Activated CD4-positive, alpha-beta T cell treated with anti-CD3 and anti-CD28 coated beads, Interleukin-10, Interleukin-2, amounts not matched to agents 100 ng/mL and 50 ng/mL, durations not matched to agents 16 hours and 8 hours (primary cell): ENCODE results near the gene FFAR2.
"Not testable (repeated sequence)": the region's sequence is repeated elsewhere in the genome, so short reads cannot be mapped to it uniquely, and the experiment has no call there.

Experiments
- DNase-seq: peaks from one replicate; pipeline ENCODE4 v3.0.0-alpha.2; 2020

Gene FFAR2

DNA sequence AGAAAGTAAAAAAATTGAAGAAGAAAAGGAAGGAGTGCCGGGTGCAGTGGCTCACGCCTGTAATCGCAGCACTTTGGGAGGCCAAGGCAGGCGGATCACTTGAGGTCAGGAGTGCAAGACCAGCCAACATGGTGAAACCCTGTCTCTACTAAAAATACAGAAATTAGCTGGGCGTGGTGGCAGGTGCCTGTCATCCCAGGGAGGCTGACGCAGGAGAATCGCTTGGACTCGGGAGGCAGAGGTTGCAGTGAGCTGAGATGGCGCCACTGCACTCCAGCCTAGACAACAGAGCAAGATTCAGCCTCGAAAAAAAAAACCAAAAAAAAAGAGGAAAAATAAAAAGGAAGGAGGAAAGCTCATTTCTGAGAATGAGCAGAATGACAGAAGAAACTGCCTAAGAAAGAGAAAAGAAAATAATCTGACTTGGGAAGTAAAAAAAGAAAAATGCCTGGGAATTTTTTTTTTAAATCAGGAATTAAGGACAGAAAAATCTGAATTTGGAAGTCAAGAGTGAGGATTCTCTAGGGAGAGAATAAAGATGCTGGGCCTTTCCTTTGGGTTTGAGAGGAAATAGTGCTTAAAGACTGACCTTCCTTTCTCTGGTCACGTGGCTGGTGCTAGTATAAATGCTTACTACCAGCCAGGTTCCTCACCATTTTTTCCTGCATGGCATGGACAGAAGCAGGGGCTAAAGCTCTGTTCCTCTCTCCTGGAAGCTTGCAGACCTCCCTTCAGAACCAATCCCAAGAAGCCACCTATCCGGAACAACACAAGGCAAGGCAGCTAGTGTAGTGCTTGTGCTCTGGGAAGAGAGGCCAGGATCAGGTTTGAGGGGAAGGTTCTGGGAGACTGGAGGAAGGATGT lies at the start of gene FFAR2:
Gene FFAR2 (plus strand): TSS at position 652 of the 864 bp plus-strand sequence. CDS start 1,458 bp downstream, outside the sequence.
- DNase-seq = no peak

DNA sequence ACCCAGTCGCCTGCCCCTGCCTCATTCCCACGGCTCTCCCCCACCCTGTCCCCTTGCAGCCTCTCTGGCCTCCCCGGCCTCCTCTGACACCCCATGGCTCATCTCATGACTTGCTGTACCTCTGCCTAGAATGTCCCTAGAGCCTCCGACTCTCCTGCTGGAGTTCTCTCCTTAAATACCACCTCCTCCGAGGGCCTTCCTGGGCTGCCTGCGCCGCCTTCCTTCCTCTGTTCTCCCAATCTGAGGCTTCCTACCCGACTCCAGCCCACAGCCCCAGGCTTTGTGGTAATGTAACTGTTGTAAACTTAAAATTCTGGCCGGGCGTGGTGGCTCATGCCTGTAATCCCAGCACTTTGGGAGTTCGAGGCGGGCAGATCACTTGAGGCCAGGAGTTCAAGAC lies 49.5 kb upstream of the FFAR2 start:
- DNase-seq = no peak

DNA sequence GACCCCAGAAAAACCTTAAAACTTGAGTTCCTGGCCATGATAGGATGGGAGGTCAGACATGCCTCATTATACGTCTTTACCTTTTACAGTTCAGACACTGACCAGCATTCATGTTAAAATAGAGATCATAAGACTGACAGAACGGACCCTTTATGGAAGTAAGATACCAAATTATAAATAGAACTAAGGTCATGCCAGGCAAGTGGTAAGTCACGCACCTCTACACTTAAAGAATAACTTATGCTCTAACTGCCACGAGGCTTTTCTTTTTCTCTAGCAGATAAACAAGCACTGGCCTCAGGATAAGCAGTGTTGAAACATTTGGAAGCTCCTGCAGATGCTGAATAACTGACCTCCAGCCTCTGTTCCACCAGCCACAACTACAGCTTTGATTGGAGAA lies 48.8 kb upstream of the FFAR2 start:
- DNase-seq = no peak

DNA sequence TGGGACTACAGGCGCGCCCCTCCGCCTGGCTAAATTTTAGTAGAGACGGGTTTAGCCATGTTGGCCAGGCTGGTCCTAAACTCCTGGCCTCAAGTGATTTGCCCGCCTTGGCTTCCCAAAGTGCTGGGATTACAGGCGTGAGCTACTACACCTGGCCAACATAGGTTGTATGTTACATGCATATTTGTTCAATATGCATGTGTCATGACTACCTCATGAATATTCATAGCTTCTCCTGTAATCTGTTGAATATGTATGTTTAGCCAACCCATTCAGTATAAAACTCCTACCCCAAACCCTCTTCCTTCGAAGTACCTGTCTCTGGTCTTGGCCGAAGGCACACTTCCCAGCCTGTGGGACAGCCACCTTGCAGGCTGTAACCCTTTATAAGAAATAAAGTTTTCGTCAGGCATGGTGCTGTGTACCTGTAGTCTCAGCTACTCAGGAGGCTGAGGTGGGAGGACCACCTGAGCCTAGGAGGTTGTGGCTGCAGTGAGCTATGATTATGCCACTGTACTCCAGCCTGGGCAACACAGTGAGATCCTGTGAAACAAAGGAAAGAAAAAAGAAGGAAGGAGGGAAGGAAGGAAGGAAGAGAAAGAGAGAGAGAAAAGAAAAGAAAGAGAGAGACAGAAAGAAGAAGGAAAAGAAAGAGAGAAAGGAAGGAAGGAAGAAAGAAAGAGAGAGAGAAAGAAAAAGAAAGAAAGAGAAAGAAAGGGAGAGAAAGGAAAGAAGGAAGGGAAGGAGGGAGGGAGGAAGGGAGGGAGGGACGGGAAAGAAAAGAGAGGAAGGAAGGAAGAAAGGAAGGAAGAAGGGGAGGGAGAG lies 47.9 kb upstream of the FFAR2 start:
- no peak for DNase-seq

DNA sequence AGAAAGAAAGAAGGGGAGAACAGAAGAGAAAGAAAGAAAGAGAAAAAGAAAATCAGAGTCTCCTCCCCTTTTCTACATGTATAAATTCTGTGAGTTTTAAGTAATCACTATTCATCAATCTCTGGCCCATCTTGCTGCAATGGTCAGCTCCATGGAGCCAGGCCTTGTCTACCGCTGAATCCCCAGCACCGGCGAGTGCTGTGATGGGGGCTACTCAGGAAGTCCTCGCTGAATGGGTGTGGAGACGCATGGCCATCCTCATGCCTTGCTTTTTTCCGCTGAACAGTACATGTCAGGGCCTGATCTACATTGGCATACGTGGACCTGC lies 47.3 kb upstream of the FFAR2 start:
- DNase-seq = no peak

DNA sequence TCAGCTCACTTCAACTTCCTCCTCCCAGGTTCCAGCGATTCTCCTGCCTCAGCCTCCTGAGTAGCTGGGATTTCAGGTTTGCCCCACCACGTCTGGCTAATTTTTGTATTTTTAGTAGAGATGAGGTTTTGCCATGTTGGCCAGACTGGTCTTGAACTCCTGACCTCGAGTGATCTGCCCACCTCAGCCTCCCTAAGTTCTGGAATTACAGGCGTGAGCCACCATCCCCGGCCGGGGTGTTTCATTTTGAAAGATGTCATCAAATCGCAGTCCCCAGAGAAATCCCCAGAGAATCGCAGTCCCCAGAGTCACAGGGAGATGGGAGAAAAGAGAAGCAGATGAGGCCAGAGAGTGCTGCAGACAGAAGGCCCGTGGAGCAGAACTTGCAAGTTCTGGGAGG lies 46.6 kb upstream of the FFAR2 start:
- not testable (repeated sequence) for DNase-seq

DNA sequence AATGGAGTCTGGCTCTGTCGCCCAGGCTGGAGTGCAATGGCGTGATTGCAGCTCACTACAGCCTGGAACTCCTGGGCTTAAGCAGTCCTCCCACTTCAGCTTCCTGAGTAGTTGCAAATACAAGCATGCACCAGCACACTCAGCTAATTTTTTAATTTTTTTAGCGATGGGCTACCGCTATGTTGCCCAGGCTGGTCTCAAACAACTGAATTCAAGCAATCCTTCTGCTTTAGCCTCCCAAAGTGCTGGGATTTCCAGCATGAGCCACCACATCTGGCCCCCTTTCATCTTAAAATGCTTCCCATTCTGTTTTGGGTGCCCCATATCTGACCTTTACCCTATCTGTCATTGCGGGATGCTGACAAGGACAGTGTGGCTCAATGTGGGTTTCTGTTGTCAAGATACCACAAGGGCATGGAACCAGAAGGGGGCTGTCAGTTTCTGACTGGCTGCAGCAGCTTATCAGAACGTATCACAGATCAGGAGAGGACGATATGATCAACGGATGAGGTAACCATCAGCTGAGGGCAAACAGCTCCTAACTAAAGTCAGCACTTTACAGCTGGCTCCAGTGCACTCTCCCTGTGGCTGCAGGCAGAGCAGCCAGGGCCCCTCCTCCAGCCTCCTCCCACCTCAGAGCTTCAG lies 44.8 kb upstream of the FFAR2 start:
- peak; percentile 49 for DNase-seq

- peak; percentile 72 for DNase-seq
Measured at GRCh38 chr19:35404879-35405622, 43.0 kb upstream of the FFAR2 start.

DNA sequence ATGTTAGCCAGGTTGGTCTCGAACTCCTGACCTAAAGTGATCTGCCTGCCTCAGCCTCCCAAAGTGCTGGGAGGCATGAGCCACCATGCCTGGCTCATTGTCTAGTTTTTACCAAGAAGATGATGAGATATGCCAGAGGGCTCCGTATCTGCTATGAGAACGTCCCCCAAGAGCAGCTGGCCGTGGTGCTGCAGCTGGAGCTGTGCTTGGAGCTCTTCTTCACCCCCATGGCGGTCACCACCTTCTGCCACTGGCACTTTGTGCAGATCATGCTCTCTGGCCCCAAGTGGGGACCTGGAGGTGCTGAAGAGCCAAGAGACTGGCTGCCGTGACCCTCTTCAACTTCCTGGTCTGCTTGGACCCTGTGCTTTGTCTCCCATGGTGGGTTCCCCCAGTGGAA lies 40.4 kb upstream of the FFAR2 start:
- no peak for DNase-seq

DNA sequence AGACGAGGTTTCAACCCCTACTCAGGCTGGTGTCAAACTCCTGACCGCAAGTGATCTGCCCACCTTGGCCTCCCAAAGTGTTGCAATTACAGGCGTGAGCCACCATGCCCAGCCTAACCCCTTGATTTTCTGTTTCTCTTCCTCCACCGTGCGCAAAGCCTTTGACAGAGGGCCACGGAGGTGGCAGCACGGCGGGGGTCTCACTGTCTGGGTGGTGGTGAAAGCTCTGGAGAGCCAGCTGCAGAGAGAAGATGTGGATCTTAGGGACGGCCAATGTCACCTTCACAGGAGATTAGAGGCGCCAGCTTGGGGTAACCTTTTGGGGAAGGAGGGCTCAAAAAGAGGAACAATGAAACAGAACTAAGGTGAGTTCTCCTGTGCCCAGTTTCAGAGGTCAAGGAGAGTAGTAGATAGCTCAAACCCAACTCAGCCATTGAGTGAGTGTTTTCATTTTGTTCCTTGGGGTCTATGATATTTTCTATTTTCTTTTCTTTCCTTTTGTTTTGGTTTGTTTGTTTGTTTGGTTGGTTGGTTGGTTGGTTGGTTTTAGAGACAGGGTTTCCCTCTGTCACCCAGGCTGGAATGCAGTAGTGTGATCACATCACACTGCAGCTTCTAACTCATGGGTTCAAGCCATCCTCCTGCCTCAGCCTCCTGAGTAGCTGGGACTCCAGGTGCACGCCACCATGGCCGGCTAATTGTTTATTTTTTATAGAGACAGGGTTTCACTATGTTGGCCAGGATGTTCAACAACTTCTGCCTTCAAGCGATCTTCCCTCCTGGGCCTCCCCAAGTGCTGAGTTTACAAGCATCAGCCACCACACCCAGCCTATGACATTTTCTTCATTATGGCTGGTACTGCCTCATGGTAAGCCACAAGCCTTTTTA lies 39.5 kb upstream of the FFAR2 start:
- DNase-seq = no peak

- no peak for DNase-seq
Measured at GRCh38 chr19:35409191-35409590, 38.9 kb upstream of the FFAR2 start.

DNA sequence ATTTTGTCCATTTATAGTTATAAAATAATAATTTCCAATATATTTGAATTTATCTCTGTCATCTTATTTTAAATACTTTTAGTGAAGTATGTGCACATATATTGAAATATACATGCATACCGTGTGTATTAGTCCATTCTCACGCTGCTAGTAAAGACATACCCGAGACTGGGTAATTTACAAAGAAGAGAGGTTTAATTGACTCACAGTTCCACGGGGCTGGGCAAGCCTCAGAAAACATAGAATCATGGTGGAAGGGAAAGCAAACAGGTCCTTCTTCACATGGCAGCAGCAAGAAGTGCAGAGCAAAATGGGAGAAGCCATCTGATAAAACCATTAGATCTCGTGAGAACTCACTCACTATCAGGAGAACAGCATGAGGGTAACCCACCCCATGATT lies 37.6 kb upstream of the FFAR2 start:
- DNase-seq = no peak

- peak; percentile 30 for DNase-seq
Measured at GRCh38 chr19:35414442-35414841, 33.6 kb upstream of the FFAR2 start.

DNA sequence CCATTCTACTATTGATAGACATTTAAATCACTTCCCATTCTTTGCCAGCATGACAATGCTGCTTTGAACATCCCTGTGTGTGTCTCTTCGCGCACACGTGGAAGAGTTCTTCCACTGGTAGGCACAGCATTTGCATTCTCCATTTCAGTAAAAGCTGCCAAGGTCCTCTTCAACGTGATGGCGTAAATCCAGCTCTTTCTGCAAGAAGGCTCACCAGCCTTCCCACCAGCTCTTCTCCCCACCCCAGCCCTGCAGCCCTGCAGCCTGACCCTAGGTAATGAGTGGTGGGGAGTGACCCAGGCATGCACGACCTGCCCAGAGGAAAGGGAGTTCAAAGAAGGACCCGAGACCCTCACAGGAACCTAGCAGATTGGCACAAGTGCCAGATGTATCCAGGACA lies 31.7 kb upstream of the FFAR2 start:
- DNase-seq = no peak

DNA sequence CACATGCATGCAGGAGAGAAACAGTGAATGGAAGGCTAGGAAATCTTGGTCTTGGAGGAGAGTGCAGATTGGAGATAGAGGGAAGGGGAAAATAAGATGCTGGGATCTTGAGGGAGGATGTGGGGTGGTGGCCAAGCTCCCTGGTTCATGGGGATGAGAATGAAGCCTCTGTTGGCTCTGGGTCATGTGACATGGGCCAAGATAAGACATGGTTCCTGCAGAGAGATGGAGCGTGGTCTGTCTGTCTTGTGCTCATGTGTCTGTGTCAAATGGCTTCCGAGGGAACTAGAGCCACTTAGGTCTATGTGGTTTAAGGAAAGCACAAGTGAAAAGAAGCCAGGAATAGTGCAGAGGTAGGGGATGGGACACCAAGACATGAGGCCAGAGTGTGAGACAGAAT lies 30.8 kb upstream of the FFAR2 start:
- no peak for DNase-seq

DNA sequence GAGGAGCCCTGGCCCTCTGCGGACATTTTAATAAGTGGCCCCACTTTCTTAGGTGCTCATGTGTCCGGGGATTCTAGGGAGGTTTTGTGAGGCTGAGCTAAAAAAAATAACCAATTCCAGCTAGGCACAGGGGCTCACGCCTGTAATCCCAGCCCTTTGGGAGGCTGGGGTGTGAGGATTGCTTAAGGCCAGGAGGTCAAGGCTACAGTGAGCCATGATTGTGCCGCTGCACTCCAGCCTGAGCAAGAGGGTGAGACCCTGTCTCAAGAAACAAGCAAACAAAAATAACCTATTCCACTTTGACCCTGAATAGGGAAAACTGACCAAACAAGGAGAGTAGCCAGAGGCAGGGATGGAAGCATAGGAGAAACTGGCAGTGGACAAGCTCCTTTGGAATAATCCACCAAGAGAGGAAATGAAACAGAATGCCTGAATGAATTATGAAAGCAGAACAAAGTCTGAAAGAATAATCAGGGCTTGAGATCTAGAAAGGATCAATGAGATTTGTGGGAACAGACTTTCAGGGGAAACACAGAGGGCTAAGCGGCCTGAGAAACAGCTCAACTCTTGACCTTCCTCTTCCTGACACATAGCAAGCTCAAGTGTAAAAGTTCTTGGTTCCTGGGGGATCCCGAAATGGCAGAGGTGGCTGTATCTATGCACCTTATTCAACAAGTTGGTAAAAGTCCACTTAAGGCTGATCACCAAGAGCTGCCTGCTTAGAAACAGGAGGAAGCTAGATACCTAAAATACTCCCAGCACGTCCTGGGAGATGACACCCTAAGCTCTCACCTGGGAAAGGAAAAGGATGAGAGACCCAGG lies 30.1 kb upstream of the FFAR2 start:
- no peak for DNase-seq

- DNase-seq = no peak
Measured at GRCh38 chr19:35419046-35419445, 29.0 kb upstream of the FFAR2 start.

DNA sequence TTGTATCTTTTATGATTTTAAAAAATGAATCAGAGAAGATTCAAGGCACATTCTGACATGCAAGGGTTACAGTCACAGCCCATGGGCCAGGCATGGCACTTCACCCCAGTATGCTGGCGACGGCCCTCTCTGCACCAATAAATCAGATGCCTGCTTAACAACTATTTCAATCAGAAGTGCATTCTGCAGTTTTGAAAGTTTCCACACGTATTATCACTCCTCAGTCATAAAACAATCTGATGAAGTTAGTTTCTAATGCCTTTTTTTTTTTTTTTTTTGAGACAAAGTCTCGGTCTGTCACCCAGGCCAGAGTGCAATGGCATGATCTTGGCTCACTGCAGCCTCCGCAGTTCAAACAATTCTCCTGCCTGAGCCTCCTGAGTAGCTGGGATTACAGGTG lies 28.3 kb upstream of the FFAR2 start:
- no peak for DNase-seq

GRCh38 chr19:35421362-35421761 lies 26.7 kb upstream of the FFAR2 start:
- DNase-seq = no peak

DNA sequence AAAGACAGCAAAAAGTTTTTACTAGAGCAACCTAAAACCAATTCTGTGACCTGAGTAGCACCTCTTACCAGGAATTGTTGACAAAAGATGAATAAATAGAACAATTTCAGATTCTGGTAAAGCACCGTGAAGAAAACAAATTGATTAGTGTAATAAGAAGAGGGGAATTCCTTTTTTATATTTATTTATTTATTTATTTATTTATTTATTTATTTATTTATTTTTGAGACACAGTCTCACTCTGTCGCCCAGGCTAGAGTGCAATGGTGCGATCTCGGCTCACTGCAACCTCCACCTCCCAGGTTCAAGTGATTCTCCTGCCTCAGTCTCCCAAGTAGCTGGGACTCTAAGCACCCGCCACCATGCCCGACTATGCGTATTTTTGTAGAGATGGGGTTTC lies 24.7 kb upstream of the FFAR2 start:
- not testable (repeated sequence) for DNase-seq

GRCh38 chr19:35425682-35426081 lies 22.4 kb upstream of the FFAR2 start:
- no peak for DNase-seq
